COLO829 (cell line): ENCODE results near the gene ARHGEF28.

Source experiments
- DNase-seq: peaks from one replicate; pipeline ENCODE4 v3.0.0; 2012; ENCODE audit warnings: low spot score

ARHGEF28 gene

GRCh38 chr5:73901043-73901442, 275.0 kb downstream of the ARHGEF28 start:
- DNase-seq = peak; percentile 60

DNA sequence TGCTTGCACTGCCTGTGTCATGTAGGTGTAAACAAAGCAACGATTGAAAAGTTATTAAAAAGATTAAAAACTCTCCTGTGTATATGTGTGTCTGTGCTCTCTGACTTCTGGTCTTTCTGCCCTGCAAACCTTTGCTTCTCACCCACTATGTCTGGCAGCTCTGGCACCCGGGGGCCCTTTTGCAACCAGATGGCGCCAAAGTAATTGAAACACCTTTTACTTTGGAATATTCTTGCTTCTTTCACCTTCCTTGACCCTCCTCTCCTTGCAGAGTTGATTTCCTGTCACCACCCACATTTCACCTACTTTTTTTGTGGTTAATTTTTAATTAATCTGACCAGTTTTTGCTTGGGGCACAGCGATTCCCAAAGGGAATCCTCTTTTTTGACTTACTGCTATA, 275.5 kb downstream of the ARHGEF28 start:
- DNase-seq = no peak

DNA sequence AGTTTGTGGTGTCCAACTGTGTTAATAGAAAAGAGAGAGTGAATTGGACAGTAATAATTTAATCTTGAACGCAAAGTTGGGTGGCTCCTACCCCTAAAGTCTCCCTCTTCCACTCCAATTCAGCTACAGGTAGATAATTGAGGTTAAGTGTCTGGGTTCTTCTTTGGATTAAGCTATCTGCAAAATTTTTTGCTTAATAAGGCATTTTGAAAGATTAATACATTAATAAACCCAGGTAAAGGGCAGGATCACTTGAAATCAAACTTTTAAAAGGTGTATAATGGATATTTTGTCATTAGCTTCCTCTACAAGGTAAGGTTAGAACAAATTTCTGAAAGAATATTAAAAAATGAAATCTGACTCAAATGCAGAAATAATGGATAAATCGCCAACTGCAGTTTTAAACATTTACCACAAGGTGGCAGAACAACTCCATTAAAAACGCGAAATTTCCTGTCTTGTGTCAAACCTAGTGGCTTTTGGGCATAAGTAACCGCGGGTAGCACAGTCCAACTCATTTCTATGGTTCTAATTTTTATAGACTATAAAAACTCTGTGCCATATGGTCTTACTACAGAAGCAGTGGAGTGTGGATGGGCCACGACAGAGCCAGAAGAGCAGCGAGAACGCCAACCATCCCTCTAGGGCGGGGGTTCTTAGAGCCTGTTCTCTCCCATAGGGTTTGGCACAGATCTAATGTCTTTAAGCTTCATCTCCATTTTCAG, 276.5 kb downstream of the ARHGEF28 start:
- peak; percentile 34 for DNase-seq

DNA sequence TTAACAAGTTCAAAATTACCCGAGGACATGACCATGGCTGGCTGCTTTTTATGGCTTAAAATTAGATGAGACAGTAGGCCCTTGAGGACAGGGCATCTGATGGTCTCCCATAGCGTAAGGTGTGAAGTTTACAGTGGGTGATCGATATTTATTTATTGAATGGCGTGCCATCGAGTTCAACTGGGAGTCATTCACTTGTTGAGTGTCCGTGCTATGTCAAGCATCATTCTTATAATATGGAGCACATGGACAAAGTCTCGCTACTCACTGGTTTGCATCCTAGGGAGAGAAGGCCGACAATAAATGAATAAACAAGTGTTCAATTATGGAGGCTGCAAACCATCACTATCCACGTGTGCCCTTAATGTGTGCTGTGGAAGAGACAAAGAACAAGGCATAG, 277.2 kb downstream of the ARHGEF28 start:
- no peak for DNase-seq

DNA sequence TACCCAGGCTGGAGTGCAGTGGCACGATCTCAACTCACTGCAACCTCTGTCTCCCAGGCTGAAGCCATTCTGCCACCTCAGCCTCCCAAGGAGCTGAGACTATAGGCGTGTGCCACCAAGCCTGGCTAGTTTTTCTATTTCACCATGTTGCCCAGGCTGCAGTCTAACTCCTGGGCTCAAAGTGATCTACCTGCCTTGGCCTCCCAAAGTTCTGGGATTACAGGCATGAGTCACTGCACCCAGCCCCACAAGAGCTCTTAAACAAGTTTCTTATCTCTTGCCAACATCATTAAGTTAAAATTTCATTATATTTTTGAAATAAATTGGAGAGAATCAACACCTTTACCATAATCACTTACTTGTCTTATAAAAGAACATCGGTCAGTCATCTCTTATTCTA, 280.3 kb downstream of the ARHGEF28 start:
- DNase-seq = no peak

- no peak for DNase-seq
Observed at GRCh38 chr5:73907164-73907563, 281.2 kb downstream of the ARHGEF28 start.

GRCh38 chr5:73908395-73908794, 282.4 kb downstream of the ARHGEF28 start:
- no peak for DNase-seq

DNA sequence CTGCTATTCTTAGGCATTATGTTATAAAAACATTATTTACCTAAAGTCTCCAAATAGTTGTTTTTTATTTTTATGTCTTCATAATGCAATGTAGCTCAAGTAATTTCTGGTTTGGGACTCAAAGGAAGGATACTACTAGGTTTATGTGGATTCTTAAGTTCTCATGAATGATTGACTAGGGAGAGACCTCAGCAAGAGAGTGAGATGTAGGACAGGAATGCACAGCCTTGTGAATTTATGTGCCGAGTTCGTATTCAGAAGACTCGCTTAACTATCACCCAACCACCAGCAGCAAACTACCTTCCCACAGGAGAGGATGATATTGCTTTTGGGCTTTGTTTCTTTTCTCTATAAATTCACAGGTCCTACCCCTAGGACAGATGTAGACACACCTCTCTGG, 282.9 kb downstream of the ARHGEF28 start:
- DNase-seq = no peak

GRCh38 chr5:73909474-73909873, 283.5 kb downstream of the ARHGEF28 start:
- DNase-seq = no peak

GRCh38 chr5:73911761-73912393, 285.9 kb downstream of the ARHGEF28 start:
- DNase-seq = no peak

- DNase-seq = no peak
Observed at GRCh38 chr5:73912821-73913271, 286.9 kb downstream of the ARHGEF28 start.

GRCh38 chr5:73913971-73914370, 288.0 kb downstream of the ARHGEF28 start:
- no peak for DNase-seq

- DNase-seq = no peak
Observed at GRCh38 chr5:73915345-73915744, 289.3 kb downstream of the ARHGEF28 start.

DNA sequence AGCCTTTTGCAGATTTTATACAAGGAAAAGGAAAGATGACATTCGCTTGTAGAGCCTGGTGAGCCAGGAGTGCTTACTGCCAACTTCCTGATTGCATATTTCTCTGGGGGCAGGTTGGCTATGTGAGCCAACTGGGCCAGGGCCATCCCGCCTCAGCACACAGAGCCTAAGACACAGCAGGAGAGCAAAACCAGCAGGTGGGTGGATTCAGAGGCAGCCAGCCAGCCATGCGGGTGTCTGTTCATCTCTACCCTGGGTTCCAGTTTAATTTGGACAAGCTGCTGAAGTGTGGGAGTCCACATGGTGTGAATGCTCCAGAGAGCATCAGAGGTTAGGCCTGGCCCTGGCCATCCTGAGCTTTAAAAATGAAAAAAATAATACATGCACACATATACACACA, 291.4 kb downstream of the ARHGEF28 start:
- DNase-seq = no peak

DNA sequence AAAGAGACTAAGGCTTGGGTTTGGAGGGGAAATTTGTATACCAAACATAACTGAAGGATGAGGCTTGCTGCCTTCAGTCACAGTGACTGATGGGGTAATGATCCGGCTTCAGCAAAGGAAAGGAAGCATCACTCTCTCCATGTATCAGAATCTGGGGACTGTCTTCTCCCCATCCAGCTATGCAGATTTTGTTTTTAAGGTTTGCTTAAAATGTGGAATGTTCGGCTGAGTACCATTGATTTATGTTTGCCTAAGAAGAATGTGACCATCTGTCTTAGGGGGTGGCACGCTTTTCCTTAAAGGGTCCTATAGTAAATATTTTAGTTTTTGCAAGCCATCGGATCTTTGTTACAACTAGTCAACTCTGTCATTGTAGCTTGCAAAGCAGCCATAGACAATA, 291.9 kb downstream of the ARHGEF28 start:
- no peak for DNase-seq

DNA sequence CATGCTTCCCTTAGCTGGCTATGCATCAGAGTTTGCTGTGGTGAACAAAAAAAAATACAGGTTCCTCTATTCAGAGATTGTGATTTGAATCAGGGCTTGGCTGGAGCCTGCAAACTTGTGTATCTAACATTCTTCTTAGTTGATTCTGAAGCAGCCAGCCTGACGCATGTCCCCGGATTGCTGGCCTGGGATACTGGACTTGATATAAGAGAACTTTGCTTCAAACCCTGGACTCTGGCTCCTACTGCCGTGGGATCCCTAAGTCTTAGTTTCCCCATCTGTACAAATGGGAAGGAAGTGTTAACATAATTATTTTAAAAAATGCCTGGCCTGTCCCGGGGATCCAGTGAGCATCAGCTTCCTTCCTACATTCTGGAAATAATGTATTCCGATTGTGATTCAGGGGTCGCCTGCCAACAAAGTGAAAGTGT, 292.8 kb downstream of the ARHGEF28 start:
- no peak for DNase-seq

DNA sequence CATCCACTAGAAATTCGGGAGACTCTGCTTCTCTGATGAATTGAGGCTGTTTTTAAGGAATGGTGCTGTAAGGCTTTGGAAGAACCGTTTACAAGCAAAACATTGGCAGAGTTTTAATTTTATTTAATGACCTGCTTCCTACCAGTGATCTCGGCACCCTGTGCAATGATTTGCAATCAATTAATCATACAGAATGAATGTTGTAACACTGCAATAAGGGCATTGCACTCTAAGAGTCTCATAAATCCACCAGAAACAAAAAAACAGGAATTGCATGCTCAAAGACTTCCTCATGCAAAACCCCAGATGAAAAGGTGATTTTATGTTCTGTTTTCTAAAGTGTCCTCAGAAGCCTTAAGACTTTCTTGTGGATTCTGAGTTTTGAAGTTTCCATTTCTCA, 295.7 kb downstream of the ARHGEF28 start:
- no peak for DNase-seq

DNA sequence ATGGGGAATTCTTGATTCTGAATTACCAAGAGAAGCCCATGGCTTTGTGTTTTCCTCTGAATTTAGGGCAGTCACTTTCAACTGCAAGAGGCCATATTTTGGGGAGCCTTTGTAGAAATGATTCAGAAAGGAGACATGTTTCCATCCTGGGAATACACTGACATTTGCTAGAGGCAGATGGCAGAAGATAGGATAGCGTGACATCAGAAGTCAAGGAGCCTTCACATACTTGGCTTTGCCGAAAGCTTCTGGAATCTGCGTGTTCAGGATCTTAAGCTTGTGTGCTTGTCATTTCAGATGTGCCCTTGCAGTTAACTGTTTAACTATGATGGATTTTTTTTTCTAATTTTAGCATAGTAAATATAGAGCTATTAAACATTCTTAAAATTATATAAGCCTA, 296.2 kb downstream of the ARHGEF28 start:
- no peak for DNase-seq

- no peak for DNase-seq
Observed at GRCh38 chr5:73922875-73923557, 297.0 kb downstream of the ARHGEF28 start.

DNA sequence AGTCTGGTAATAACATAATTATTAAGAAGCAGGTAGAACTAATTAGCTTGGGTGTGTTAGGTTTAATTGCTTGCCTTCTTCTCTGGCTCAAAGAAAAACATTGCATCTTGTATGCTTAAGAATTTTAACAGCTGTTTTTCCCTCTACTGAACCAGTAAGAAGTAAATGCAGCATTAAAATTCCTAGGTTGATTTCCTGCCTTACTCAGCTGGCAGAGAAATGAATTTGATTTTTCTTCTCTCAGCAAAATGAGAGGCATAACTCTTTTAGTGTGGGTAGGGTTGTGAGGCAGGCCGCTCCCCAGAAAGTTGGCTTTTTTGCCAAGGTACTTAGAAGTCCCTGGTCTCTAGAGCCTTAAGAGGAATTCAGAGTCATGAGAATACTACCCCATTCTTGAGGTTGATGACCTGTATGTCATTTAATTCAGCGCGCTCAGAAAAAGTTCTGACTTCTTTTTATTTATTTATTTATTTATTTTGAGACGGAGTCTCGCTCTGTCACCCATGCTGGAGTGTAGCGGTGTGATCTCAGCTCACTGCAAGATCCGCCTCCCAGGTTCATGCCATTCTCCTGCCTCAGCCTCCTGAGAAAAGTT, 302.6 kb downstream of the ARHGEF28 start:
- no peak for DNase-seq

GRCh38 chr5:73935719-73936118, 309.7 kb downstream of the ARHGEF28 start:
- no peak for DNase-seq

DNA sequence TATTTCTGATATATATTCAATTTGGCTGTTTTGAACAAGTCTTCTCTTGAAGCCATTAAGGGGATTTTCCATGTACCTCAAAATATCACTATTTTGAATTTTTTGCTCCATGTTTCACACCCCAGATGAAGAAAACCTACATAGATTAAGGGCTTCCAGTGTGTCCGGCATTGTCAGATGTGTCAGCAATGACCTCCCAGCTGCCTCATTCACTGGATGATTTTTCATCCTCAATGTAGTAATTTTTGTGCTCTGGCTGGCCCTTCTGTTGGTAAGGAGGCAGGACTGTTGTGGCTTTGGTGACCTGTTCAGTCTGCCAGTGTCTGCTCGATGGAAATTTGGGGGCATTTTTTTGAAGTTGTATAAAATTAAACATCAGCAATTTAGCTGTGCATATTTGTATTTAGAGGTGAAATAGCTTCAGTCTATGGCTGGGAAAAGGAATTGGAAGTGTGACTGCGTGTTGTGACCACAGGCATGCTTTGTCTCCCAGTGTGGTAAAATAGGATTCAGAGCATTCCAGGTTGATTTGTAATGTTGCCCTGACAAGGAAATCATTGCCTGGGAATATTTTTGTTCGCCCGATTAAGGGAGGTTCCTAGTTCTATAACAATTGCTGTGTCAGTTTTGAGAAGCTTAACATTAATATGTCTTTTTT, 312.4 kb downstream of the ARHGEF28 start:
- peak; percentile 59 for DNase-seq
